T-helper 2 cell (primary cell): Measurements from ENCODE around the gene KCTD2.

Experiments
- DNase-seq, 5 experiments: peaks; one replicate each; pipeline versions ENCODE4 v3.0.0 to v3.0.0-alpha.2; 2012 to 2022

KCTD2 gene

GRCh38 chr17:75099881-75100595 lies 53.0 kb downstream of the KCTD2 start:
- no peak for DNase-seq

- no peak for DNase-seq
Observed at GRCh38 chr17:75102385-75102821, 55.4 kb downstream of the KCTD2 start.

GRCh38 chr17:75103601-75104554 lies 56.9 kb downstream of the KCTD2 start:
- DNase-seq = no peak

- DNase-seq = peak in 1 of 5 experiments; percentile 32
Observed at GRCh38 chr17:75105126-75106080, 58.4 kb downstream of the KCTD2 start.

GRCh38 chr17:75108193-75108592 lies 61.2 kb downstream of the KCTD2 start:
- DNase-seq = no peak

- no peak for DNase-seq
Observed at GRCh38 chr17:75109046-75109406, 62.0 kb downstream of the KCTD2 start.

- peak; percentile 83 to 89 (median 87) for DNase-seq
Observed at GRCh38 chr17:75109407-75110233, 62.6 kb downstream of the KCTD2 start, which contains the start of gene ARMC7. ARMC7 (plus strand) TSS chr17:75109969; CDS start chr17:75110289, 320 bp downstream.

- DNase-seq = peak in 1 of 5 experiments; percentile 41
Observed at GRCh38 chr17:75110234-75110937, 63.4 kb downstream of the KCTD2 start.

- no peak for DNase-seq
Observed at GRCh38 chr17:75111777-75112335, 64.8 kb downstream of the KCTD2 start.

- peak; percentile 60 to 90 (median 83) for DNase-seq
Observed at GRCh38 chr17:75113798-75114551, 67.0 kb downstream of the KCTD2 start.

- no peak for DNase-seq
Observed at GRCh38 chr17:75114552-75115314, 67.7 kb downstream of the KCTD2 start.
